ENCODE measurements around the gene KNOP1.

The KNOP1 gene

GRCh38 chr16:19707569-19708295 is 10.3 kb downstream of the KNOP1 start:
- no peak for DNase-seq (ENCODE audit: low read depth)

- DNase-seq (ENCODE audit: low read depth): no peak
Measured at GRCh38 chr16:19706846-19707245, 11.2 kb downstream of the KNOP1 start.

- DNase-seq (ENCODE audit: low read depth): no peak
Measured at GRCh38 chr16:19705843-19706242, 12.2 kb downstream of the KNOP1 start.

- DNase-seq (ENCODE audit: low read depth): no peak
Measured at GRCh38 chr16:19705146-19705501, 12.9 kb downstream of the KNOP1 start.

GRCh38 chr16:19704321-19705145 is 13.5 kb downstream of the KNOP1 start:
- DNase-seq (ENCODE audit: low read depth): peak; percentile 82

- no peak for DNase-seq (ENCODE audit: low read depth)
Measured at GRCh38 chr16:19703172-19703889, 14.7 kb downstream of the KNOP1 start.

- peak; percentile 26 for DNase-seq (ENCODE audit: low read depth)
Measured at GRCh38 chr16:19701091-19701490, 16.9 kb downstream of the KNOP1 start.

GRCh38 chr16:19700319-19700781 is 17.7 kb downstream of the KNOP1 start:
- DNase-seq (ENCODE audit: low read depth): peak; percentile 32

GRCh38 chr16:19699472-19699871 is 18.6 kb downstream of the KNOP1 start:
- no peak for DNase-seq (ENCODE audit: low read depth)

GRCh38 chr16:19698480-19699465 is 19.3 kb downstream of the KNOP1 start:
- DNase-seq (ENCODE audit: low read depth): no peak

GRCh38 chr16:19697756-19698318 is 20.2 kb downstream of the KNOP1 start:
- no peak for DNase-seq (ENCODE audit: low read depth)

- DNase-seq (ENCODE audit: low read depth): no peak
Measured at GRCh38 chr16:19696961-19697360, 21.1 kb downstream of the KNOP1 start.

- DNase-seq (ENCODE audit: low read depth): peak; percentile 92
Measured at GRCh38 chr16:19696328-19696727, 21.7 kb downstream of the KNOP1 start.

- DNase-seq (ENCODE audit: low read depth): no peak
Measured at GRCh38 chr16:19694989-19695388, 23.0 kb downstream of the KNOP1 start.

GRCh38 chr16:19691161-19691711 is 26.8 kb downstream of the KNOP1 start:
- peak; percentile 38 for DNase-seq (ENCODE audit: low read depth)

- DNase-seq (ENCODE audit: low read depth): no peak
Measured at GRCh38 chr16:19690196-19690595, 27.8 kb downstream of the KNOP1 start.

- no peak for DNase-seq (ENCODE audit: low read depth)
Measured at GRCh38 chr16:19689342-19689741, 28.7 kb downstream of the KNOP1 start.

- DNase-seq (ENCODE audit: low read depth): no peak
Measured at GRCh38 chr16:19688396-19689024, 29.5 kb downstream of the KNOP1 start.

- DNase-seq (ENCODE audit: low read depth): no peak
Measured at GRCh38 chr16:19687279-19687678, 30.7 kb downstream of the KNOP1 start.

GRCh38 chr16:19685176-19685575 is 32.9 kb downstream of the KNOP1 start:
- no peak for DNase-seq (ENCODE audit: low read depth)

All from EH (cell line).